ENCODE measurements around the gene RFX1. TPM values are rescaled to one million over a fixed set of nuclear protein-coding genes. Genes with fewer than 3 reads are reported as not detected.

RFX1 gene
- total RNA-seq, 2 experiments from 2014 or later = 4.4 to 17.4 TPM

DNA sequence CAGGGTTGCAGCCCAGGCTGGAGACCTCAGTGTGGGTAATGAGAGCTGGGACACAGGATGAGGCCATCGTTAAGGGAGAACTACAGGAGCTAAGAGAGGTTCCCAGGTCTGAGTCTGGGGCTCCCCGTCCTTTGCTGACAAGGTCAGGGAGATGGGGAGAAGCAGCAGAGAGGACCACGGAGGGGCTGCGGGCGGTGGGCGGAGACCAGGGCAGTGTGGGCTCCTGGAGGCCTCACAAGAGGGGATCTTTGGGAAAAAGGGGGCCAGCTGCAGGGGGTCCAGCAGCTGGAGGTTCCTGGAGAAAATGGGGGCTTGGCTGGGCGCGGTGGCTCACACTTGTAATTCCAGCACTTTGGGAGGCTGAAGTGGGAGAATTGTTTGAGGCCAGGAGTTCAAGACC is 16.0 kb downstream of the RFX1 start:
- CTCF ChIA-PET (ENCODE audit: unreplicated experiment) = no interaction called here
- BruUV-seq (replicated peaks) = no TSS peak
- intact Hi-C loops (cut with micrococcal nuclease; ENCODE audit: unreplicated experiment) = no loop called here
- no peaks in the 10 kb centered on the region for H3K9me2 ChIP-seq (ENCODE audit: insufficient read depth, low read length)
- no peak overlapping the region for H3K27ac ChIP-seq (ENCODE audit: low read depth, low read length, poor library complexity, severe bottlenecking)
- no peaks in the 10 kb centered on the region for H3K9me3 ChIP-seq (ENCODE audit: low read length)
- no peaks in the 10 kb centered on the region for H3K79me2 ChIP-seq (ENCODE audit: insufficient read depth, low read depth, low read length)
- no peak overlapping the region for H2AFZ ChIP-seq (ENCODE audit: low read length)
- no peak overlapping the region for H3K4me3 ChIP-seq (ENCODE audit: low read depth, low read length, poor library complexity, severe bottlenecking)
- no peak overlapping the region for H3K4me2 ChIP-seq (ENCODE audit: low read length)
- DNase-seq (ENCODE audit: low spot score) = no peak
- H3K4me1 ChIP-seq (ENCODE audit: insufficient read depth, low read length, poor library complexity, severe bottlenecking) = peaks cover 43% of the 10 kb centered on the region
- POLR2A ChIA-PET = interaction anchor here (1.0 to 1.2 kb wide), 2 partner anchors 13 to 15 kb away, joined by 3 to 5 read pairs; no protein-coding TSS in a partner anchor
- H4K20me1 ChIP-seq (ENCODE audit: insufficient read depth, low read length) = no peaks in the 10 kb centered on the region
- TF ChIP-seq CTCF (conservative IDR thresholded peaks at IDR 0.05; ENCODE audit: low read length) = no peak
- TF ChIP-seq EZH2phosphoT487 (IDR thresholded peaks at IDR 0.05; ENCODE audit: borderline replicate concordance, low read depth, low read length) = no peak
- H3K36me3 ChIP-seq (ENCODE audit: insufficient read depth, low read length) = peaks cover 42% of the 10 kb centered on the region

DNA sequence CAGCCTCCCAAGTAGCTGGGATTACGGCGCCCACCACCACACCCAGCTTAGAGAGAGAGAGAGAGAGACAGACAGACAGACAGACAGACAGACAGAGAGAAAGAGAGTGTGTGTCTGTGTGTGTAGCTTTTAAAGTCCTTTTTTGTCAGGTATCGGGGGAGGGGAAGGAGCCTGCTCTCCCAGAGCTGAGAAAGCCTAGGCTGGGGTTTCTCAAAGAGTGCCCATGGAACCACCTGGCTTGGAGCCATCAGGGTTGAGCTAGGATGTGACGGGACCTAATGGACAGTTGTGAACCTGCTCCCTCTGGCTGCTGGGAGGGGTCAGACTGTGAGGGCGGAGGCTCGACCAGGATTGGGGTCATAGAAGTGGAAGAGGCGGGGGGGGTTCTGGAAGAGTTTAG is 16.6 kb downstream of the RFX1 start:
- Histone ChIP-seq H3K9me3 (ENCODE audit: low read length) (no peaks in the 10 kb centered on the region), H2AFZ (ENCODE audit: low read length) (no peak overlapping the region), H3K9me2 (ENCODE audit: insufficient read depth, low read length) (no peaks in the 10 kb centered on the region), H3K27ac (ENCODE audit: low read depth, low read length, poor library complexity, severe bottlenecking) (no peak overlapping the region), H3K4me1 (ENCODE audit: insufficient read depth, low read length, poor library complexity, severe bottlenecking) (peaks cover 49% of the 10 kb centered on the region), H3K4me2 (ENCODE audit: low read length) (no peak overlapping the region), H4K20me1 (ENCODE audit: insufficient read depth, low read length) (no peaks in the 10 kb centered on the region), H3K4me3 (ENCODE audit: low read depth, low read length, poor library complexity, severe bottlenecking) (no peak overlapping the region), H3K36me3 (ENCODE audit: insufficient read depth, low read length) (peaks cover 39% of the 10 kb centered on the region), H3K79me2 (ENCODE audit: insufficient read depth, low read depth, low read length) (no peaks in the 10 kb centered on the region)
- TF ChIP-seq EZH2phosphoT487 (IDR thresholded peaks at IDR 0.05; ENCODE audit: borderline replicate concordance, low read depth, low read length) = no peak
- no peak for TF ChIP-seq CTCF (conservative IDR thresholded peaks at IDR 0.05; ENCODE audit: low read length)
- intact Hi-C loops (cut with micrococcal nuclease; ENCODE audit: unreplicated experiment) = no loop called here
- BruUV-seq (replicated peaks) = no TSS peak
- DNase-seq (ENCODE audit: low spot score) = no peak
- CTCF ChIA-PET (ENCODE audit: unreplicated experiment) = no interaction called here
- POLR2A ChIA-PET = interaction anchor here (0.6 to 1.2 kb wide), 3 partner anchors 9 to 15 kb away, joined by 3 to 5 read pairs (median 3); no protein-coding TSS in a partner anchor

DNA sequence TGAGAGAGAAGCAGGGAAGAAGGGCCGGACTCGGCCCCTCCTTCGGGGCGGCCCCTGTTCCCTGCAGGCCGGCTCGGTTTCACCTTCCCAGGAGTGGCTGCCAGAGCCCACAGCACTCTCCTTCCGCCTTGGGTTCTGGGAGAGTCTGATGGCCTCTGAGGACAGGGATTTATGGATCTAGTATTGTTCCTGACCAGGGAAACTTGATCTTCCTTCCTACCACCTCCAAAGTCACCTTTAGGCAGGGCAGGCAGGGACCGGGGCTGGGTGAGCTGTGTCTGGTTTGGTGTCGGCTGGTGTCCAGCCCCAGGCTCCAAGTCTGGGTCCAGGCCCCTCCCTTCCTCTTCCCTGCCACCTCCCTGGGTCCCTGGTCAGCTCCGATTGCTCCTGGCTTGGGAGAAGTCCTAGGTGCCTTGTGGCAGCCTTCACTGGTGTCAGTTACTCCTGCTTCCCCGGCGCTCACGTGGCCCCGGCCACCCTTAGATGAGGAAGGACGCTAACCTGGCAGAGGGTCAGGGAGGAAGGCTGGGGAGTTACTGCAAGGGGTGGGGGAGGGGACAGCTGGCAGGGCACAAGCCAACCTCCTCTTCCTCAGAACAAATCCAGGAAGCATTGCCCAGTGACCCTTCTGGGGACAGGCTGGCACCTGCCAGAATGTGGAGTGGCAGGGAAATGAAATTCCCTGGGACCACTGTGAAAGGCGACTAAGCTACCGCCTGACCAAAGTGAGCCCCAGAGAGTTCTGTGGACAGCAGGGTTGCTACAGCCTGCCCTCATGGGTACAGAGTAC is 18.8 kb downstream of the RFX1 start:
- Histone ChIP-seq H4K20me1 (ENCODE audit: insufficient read depth, low read length) (no peaks in the 10 kb centered on the region), H3K79me2 (ENCODE audit: insufficient read depth, low read depth, low read length) (no peaks in the 10 kb centered on the region), H3K27ac (ENCODE audit: low read depth, low read length, poor library complexity, severe bottlenecking) (peak overlapping the region; percentile 99), H3K9me2 (ENCODE audit: insufficient read depth, low read length) (no peaks in the 10 kb centered on the region), H3K4me2 (ENCODE audit: low read length) (peak overlapping the region; percentile 98), H3K9me3 (ENCODE audit: low read length) (no peaks in the 10 kb centered on the region), H3K4me3 (ENCODE audit: low read depth, low read length, poor library complexity, severe bottlenecking) (peak overlapping the region; percentile 67), H3K4me1 (ENCODE audit: insufficient read depth, low read length, poor library complexity, severe bottlenecking) (peaks cover 69% of the 10 kb centered on the region), H2AFZ (ENCODE audit: low read length) (no peak overlapping the region; the same call in 1 of the 2 replicates), H3K36me3 (ENCODE audit: insufficient read depth, low read length) (peaks cover 36% of the 10 kb centered on the region)
- no TSS peak for BruUV-seq (replicated peaks)
- DNase-seq (ENCODE audit: low spot score) = no peak
- CTCF ChIA-PET (ENCODE audit: unreplicated experiment) = interaction anchor here (0.5 to 0.6 kb wide), 2 partner anchors 29 to 375 kb away, joined by 3 to 4 read pairs; no protein-coding TSS in a partner anchor
- intact Hi-C loops (cut with micrococcal nuclease; ENCODE audit: unreplicated experiment) = no loop called here
- no peak for TF ChIP-seq EZH2phosphoT487 (IDR thresholded peaks at IDR 0.05; ENCODE audit: borderline replicate concordance, low read depth, low read length)
- no peak for TF ChIP-seq CTCF (conservative IDR thresholded peaks at IDR 0.05; ENCODE audit: low read length)
- POLR2A ChIA-PET = interaction anchor here (0.5 to 6.1 kb wide), 7 partner anchors 8 to 383 kb away, joined by 4 to 39 read pairs (median 5); partner anchors contain the start of genes ASF1B, DCAF15 and RFX1

Data from OCI-LY7 (cell line).